Keratinocyte (primary cell): ENCODE data around the gene NOTCH4. TPM values are rescaled to one million over a fixed set of nuclear protein-coding genes. Genes with fewer than 3 reads are reported as not detected.

ENCODE experiments used
- DNase-seq: peaks from one replicate; pipeline ENCODE4 v3.0.0-alpha.2; 2011; ENCODE audit warnings: low read depth, missing footprints, low spot score
- FAIRE-seq: peaks from 2 replicates; lab custom pipeline; 2011; peaks lifted over from hg19 to GRCh38; lab: Jason Lieb, UNC
- H2AFZ ChIP-seq: 2 replicates; pipeline ENCODE4 v1.6.0; 2012; ENCODE audit warnings: low read length, control low read depth, inconsistent platforms; ENCODE audit not compliant: control insufficient read depth
- H3K27ac ChIP-seq: 2 replicates; pipeline ENCODE4 v1.5.1; 2011; ENCODE audit warnings: low read length; ENCODE audit not compliant: control insufficient read depth, insufficient read depth
- H3K27me3 ChIP-seq: 3 replicates; pipeline ENCODE4 v1.6.0; 2011; ENCODE audit warnings: low read length; ENCODE audit not compliant: control insufficient read depth, insufficient read depth; ENCODE audit errors: extremely low read depth
- H3K36me3 ChIP-seq, 2 experiments: 2 replicates in 1 of 2; 3 replicates in 1 of 2; pipeline ENCODE4 v1.5.1; 2011; ENCODE audit warnings: low read length in 2 of 2, mild to moderate bottlenecking in 1 of 2; ENCODE audit not compliant: control insufficient read depth in 2 of 2, insufficient read depth in 2 of 2; ENCODE audit errors: extremely low read depth in 1 of 2
- H3K4me1 ChIP-seq: 3 replicates; pipeline ENCODE4 v1.5.1; 2011; ENCODE audit warnings: low read length; ENCODE audit not compliant: control insufficient read depth, insufficient read depth; ENCODE audit errors: extremely low read depth
- H3K4me2 ChIP-seq: 3 replicates; pipeline ENCODE4 v1.6.0; 2011; ENCODE audit warnings: low read depth, low read length; ENCODE audit not compliant: control insufficient read depth, insufficient read depth; ENCODE audit errors: extremely low read depth
- H3K4me3 ChIP-seq, 3 experiments: fragments of 200-600 bp in 1 of 3; sonication (generic) in 1 of 3; 2 replicates in 2 of 3; 3 replicates in 1 of 3; pipeline ENCODE4 v1.5.1; 2011 to 2016; ENCODE audit warnings: low read length in 3 of 3, mild to moderate bottlenecking in 3 of 3, control low read depth in 2 of 3, inconsistent platforms in 1 of 3, low read depth in 1 of 3, mixed read lengths in 1 of 3, mixed run types in 1 of 3, moderate library complexity in 1 of 3; ENCODE audit not compliant: control insufficient read depth in 2 of 3, insufficient read depth in 2 of 3; ENCODE audit errors: extremely low read depth in 1 of 3
- H3K79me2 ChIP-seq: 2 replicates; pipeline ENCODE4 v1.6.0; 2012; ENCODE audit warnings: low read length; ENCODE audit not compliant: control insufficient read depth, insufficient read depth
- H3K9ac ChIP-seq: 3 replicates; pipeline ENCODE4 v1.6.0; 2011; ENCODE audit warnings: low read length; ENCODE audit not compliant: control insufficient read depth, insufficient read depth; ENCODE audit errors: extremely low read depth
- H3K9me1 ChIP-seq: 3 replicates; pipeline ENCODE4 v1.6.0; 2011; ENCODE audit warnings: low read length; ENCODE audit not compliant: control insufficient read depth, insufficient read depth; ENCODE audit errors: extremely low read depth
- H3K9me3 ChIP-seq: 2 replicates; pipeline ENCODE4 v1.5.1; 2012; ENCODE audit warnings: low read depth, low read length; ENCODE audit not compliant: control insufficient read depth
- H4K20me1 ChIP-seq: 3 replicates; pipeline ENCODE4 v1.6.0; 2011; ENCODE audit warnings: low read length; ENCODE audit not compliant: control insufficient read depth, insufficient read depth; ENCODE audit errors: extremely low read depth
- CTCF ChIP-seq, 3 experiments: IDR thresholded peaks in 1 of 3; conservative IDR thresholded peaks in 1 of 3; optimal IDR thresholded peaks in 1 of 3; 2 replicates in 2 of 3; 3 replicates in 1 of 3; pipeline versions ENCODE3 to v1.5.1; 2011; ENCODE audit warnings: low read length in 3 of 3, mild to moderate bottlenecking in 3 of 3, moderate library complexity in 2 of 3, control low read depth in 1 of 3, inconsistent platforms in 1 of 3; ENCODE audit not compliant: insufficient read depth in 2 of 3; ENCODE audit errors: extremely low read depth in 1 of 3
- EZH2 ChIP-seq: IDR thresholded peaks from one replicate; pipeline ENCODE4 v1.6.1; 2012; ENCODE audit warnings: inconsistent platforms, mild to moderate bottlenecking, low read length, moderate library complexity
- dilution Hi-C: fragments of 300-500 bp; cut with MboI; formaldehyde crosslinking; loops from one replicate; pipeline ENCODE4 v1.7.0; 2020; ENCODE audit warnings: low sequenced_read_pairs; ENCODE audit not compliant: extremely low pct_ligation_motif_present
- polyA plus RNA-seq, 5 experiments: library from polyadenylated mRNA; depleted of rRNA in 3 of 5; stranded (reverse) in 3 of 5; stranded (forward) in 1 of 5; unstranded in 1 of 5; fragments of >200 nt; gene quantifications; 1 replicate in 1 of 5; 2 replicates in 3 of 5; 3 replicates in 1 of 5; pipeline versions ENCODE4 v1.2.1 to v1.2.3, GENCODE V29; 2011 to 2012; ENCODE audit warnings: missing spikeins in 2 of 5, low read depth in 1 of 5, low replicate concordance in 1 of 5

Gene NOTCH4
- polyA plus RNA-seq, 1 donor (not counting 4 experiments of a cell fraction or from before 2014, with no cell fraction given), result 0.07 TPM

DNA sequence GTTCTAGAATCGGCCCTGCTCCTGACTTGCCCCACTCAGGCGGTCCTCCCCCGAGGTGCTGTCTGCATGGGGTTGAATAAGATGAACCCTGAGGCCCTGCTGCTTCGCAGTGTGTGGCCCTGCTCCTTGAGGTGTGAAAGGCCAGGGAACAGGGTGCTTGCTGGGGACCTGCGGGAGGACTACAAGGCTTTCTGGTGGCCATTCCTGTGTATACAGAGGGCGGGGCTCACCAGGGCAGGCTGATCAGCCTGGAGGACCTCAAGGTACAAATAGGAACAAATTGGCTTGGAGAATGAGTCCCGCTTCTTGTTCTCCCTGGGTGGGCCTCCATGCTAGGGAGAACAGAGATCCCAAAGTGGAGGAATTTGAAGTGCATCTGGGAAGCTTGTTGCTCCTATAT lies 5.7 kb downstream of the NOTCH4 start:
- Histone ChIP-seq H3K9me3 (no peaks in the 10 kb centered on the region), H3K27me3 (peaks cover 19% of the 10 kb centered on the region), H3K4me3 (no peak overlapping the region), H3K9me1 (no peaks in the 10 kb centered on the region), H3K36me3 (no peaks in the 10 kb centered on the region), H3K27ac (no peak overlapping the region), H3K79me2 (no peaks in the 10 kb centered on the region), H3K4me1 (peaks cover 4% of the 10 kb centered on the region), H4K20me1 (no peaks in the 10 kb centered on the region), H3K9ac (no peak overlapping the region), H2AFZ (no peak overlapping the region), H3K4me2 (no peak overlapping the region)
- DNase-seq (no peak), FAIRE-seq (no peak)
- TF ChIP-seq EZH2 (no peak), CTCF (optimal IDR thresholded peaks at IDR 0.05 in 1 of 3, IDR thresholded peaks at IDR 0.05 in 1 of 3, conservative IDR thresholded peaks at IDR 0.05 in 1 of 3; ENCODE audit: extremely low read depth in 1 of 3, insufficient read depth in 2 of 3, low read length in 3 of 3) (no peak)
- dilution Hi-C loops, result no loop called here

- dilution Hi-C loops, result no loop called here
- H3K36me3 ChIP-seq, result no peaks in the 10 kb centered on the region
- H2AFZ ChIP-seq, result no peak overlapping the region
- H3K27me3 ChIP-seq, result peaks cover 16% of the 10 kb centered on the region
- H3K9me3 ChIP-seq, result no peaks in the 10 kb centered on the region
- H3K9ac ChIP-seq, result no peak overlapping the region
- H3K27ac ChIP-seq, result no peak overlapping the region
- H4K20me1 ChIP-seq, result no peaks in the 10 kb centered on the region
- no peak overlapping the region for H3K4me2 ChIP-seq
- H3K79me2 ChIP-seq, result no peaks in the 10 kb centered on the region
- TF ChIP-seq CTCF (optimal IDR thresholded peaks at IDR 0.05 in 1 of 3, IDR thresholded peaks at IDR 0.05 in 1 of 3, conservative IDR thresholded peaks at IDR 0.05 in 1 of 3; ENCODE audit: extremely low read depth in 1 of 3, insufficient read depth in 2 of 3, low read length in 3 of 3) (no peak), EZH2 (no peak)
- DNase-seq (no peak), FAIRE-seq (no peak)
- H3K4me1 ChIP-seq, result no peaks in the 10 kb centered on the region
- H3K9me1 ChIP-seq, result no peaks in the 10 kb centered on the region
- H3K4me3 ChIP-seq, result no peak overlapping the region
Measured at GRCh38 chr6:32216998-32217397, 6.9 kb downstream of the NOTCH4 start.
